NOMO-1 treated with DMSO at 0.1 percent for 48 hours (cell line): ENCODE data around the gene PLXNB2.
"Not testable (repeated sequence)": the region's sequence is repeated elsewhere in the genome, so short reads cannot be mapped to it uniquely, and the experiment has no call there.

Experiments used
- DNase-seq: peaks from one replicate; lab custom pipeline; 2025; ENCODE audit not compliant: unreplicated experiment; lab: John Stamatoyannopoulos, UW

PLXNB2 gene

DNA sequence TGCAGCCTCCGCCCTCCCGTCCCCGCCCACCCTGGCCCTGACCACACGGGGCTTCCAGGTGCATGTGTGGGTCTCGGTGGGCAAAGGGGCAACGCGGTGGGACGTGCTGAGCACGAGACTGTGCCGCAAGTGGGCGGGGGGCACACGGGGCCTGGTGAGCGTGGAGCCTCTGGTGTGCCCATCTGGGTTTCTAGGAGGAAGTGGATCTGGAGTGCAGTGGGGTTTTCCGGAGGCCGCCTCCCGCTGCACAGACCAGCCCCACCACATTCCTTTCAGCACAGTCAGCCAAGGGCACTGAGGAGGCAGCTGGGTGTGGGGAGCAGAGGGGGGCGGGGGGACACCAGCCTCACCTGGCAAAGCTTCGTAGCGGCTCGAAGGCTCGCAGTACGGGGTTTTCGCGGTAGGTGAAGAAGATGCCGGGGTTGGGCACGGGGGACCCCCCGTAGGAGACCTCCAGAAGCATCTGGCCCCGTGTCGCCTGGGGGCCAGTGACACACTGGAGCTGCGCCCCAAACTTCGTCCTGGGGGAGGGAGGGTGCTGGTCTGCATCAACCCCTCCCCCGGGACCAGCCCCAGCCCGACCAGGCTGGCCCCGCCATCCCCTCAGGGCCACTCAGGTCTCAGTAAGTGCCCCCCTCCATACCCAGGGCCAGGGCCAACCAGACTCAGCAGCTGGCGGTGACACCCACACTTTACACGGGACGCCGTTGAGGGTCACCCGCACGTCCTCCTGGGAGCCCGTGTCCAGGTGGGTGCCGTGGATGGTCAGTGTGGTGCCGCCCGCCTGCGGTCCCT is 24.9 kb downstream of the PLXNB2 start:
- DNase-seq, result no peak

DNA sequence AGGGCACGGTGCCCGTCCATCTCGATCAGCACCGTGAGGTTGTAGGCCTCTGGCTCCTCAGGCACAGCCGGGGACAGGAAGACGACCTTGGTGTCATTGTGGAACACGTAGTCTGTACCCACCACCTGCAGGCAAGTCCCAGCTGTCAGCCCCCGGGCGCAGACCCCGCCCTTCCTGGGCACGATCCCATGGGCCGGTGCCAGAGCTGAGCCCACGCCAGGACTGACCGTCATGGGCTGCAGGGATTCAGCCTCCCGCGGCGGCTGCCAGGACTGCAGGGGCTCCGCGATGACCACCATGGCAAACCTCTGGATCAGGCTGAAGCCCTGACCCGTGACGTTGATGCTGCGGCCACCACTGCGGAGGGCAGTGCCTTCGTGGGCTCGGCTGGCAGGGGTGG is 25.5 kb downstream of the PLXNB2 start:
- no peak for DNase-seq

GRCh38 chr22:50281384-50281760 is 26.1 kb downstream of the PLXNB2 start:
- DNase-seq, result no peak

DNA sequence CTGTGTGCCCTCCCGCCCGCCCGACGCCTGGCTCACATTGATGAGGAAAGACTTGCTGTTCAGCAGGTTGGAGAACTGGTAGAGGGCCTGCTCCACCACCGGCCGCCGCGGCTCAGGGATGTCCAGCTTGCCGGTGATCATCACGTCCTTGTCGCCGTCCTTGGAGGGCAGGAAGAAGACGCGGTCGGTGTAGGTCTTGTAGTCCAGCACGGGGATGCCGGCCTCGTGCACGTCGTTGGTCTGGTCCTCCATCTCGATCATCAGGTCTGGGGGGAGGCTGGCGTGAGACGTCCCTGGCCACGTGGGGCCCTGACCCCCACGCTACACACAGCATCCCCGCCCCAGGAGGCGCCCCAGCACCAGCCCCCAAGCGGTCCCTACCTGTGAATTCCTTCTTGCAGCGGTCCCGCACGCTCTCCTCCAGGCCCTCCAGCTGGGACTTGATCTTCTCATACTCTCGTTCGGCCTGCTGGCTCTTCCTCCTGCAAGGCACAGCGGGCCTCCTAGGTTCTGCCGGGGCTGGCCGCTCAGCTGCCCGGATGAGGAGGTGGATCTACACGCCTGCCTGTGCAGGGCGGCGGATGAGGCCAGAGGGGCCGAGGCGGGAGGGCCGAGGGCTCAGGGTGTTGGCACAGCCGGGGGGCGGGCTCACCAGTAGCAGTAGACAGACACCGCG is 26.6 kb downstream of the PLXNB2 start:
- no peak for DNase-seq

DNA sequence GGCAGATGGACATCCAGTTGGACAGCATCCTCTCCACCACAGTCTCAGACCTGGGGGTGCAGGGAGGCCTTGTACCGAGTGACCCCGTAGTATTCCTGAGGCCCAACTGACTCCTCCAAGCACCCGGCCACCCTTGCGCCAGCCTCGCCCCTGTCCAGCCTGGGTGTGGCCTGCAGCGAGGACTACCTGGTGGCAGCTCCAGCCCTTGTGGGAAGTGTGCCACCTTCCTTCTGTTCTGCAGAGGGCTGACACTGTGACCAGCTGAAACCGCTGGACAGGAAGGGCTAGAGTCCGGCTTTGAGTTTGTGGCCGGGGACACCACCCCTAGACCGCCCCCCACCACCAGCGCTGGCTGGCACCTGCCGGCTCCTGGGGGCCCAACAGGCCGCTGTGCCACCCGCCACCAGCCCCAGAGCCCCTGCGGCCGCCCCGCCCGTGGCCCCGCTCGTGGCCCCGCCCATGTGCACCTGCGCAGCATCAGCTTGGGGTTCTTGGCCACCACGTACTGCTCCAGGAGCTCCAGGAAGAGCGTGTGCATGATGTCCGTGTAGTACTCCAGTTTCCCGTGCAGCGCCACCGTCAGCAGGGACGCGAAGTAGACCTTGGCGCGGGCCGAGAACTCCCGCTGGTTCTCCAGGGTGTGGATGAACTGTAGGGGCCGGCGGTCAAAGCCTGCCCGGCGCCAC is 27.3 kb downstream of the PLXNB2 start:
- no peak for DNase-seq

GRCh38 chr22:50278956-50279619 is 28.4 kb downstream of the PLXNB2 start:
- DNase-seq, result no peak

GRCh38 chr22:50278461-50278860 is 29.0 kb downstream of the PLXNB2 start:
- no peak for DNase-seq

DNA sequence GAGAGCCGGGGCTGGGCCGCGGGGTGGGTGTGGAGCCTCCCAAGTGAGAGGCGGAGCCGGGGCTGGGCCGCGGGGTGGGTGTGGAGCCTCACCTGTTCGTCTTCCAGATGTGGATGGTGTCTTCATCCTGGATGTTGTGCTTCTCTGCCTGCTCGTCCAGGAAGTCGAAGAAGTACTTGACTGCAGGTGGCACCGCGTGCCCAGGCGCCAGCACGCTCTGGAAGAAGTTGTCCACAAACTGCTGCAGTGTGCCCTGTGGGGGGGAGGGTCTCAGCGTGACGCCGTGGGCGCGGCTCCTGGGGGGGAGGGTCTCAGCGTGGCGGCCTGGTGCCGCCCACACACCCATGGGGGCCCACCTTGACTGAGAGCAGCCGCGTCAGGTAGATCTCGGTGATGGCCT is 29.7 kb downstream of the PLXNB2 start:
- no peak for DNase-seq

- peak; percentile 19 for DNase-seq
Observed at GRCh38 chr22:50276143-50276542, 31.3 kb downstream of the PLXNB2 start.

GRCh38 chr22:50275181-50276055 is 32.0 kb downstream of the PLXNB2 start:
- no peak for DNase-seq

DNA sequence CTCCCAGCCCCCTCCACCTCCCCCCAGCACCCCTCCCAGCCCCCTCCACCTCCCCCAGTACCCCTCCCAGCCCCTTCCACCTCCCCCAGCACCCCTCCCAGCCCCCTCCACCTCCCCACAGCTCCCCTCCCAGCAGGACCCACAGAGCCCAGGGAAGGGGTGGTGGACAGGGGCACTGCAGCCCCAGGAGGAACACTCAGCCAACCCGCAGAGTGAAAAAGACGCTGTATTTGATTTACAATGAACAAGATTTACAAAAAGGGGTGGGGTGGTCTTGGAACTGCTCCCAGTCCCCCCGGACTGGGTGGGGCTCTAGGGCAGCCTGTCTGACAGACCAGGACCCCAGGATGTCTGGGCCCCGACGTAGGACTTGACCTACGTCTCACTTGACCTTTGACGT is 32.7 kb downstream of the PLXNB2 start:
- no peak for DNase-seq

DNA sequence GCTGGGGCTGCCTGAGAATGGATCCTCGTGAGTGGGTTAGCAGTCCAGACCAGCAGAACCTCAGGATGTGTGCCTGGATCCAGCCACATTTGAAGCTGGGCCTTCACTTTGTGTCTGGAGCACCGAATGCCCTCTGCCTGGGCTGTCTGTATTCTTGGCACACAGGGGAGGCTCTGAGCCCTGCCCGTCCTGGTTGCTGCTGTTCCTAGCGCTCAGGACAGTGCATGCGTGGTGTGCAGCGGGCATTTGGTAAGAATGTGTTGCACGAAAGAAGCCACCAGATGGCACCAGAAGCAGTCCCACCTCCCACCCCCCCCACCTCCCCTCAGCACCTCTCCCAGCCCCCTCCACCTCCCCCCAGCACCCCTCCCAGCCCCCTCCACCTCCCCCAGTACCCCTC is 33.1 kb downstream of the PLXNB2 start:
- peak; percentile 33 for DNase-seq

DNA sequence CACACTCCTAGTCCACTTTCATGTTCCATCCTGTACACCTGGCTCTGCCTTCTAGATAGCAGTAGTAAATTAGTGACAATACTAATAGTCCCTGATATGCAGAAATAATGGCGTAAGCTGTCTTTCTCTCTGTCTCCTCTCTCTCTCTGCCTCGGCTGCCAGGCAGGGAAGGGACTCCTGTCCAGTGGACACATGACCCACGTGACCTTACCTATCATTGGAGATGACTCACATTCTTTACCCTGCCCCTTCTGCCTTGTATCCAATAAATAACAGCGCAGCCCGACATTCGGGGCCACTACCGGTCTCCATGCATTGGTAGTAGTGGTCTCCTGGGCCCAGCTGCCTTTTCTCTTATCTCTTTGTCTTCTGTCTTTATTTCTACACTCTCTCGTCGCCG is 33.7 kb downstream of the PLXNB2 start:
- DNase-seq, result not testable (repeated sequence)

- DNase-seq, result not testable (repeated sequence)
Observed at GRCh38 chr22:50273352-50273751, 34.1 kb downstream of the PLXNB2 start.

- DNase-seq, result no peak
Observed at GRCh38 chr22:50272044-50272802, 35.2 kb downstream of the PLXNB2 start.

DNA sequence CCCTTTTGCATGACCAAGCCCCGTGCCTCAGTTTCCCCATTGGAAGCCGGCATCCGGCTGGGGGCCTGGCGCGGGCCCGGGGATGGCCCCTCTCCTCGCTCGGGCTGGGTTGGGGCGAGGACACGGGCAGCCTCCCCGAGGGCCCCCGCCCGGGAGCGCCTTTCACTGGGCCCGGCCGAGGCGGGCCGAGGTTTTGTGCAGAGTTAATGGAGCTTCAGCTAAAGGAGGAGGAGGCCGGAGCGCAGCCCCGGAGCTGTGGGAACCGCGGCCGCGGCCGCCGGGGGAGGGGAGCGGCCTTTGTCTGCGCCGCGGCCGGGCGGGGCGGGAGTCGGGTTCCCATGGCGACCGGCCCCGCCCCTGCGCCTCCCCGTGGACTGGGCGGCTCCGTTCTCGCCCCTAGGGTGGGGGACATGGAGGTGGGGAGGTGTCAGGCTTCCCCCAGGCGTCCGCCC is 35.9 kb downstream of the PLXNB2 start:
- DNase-seq, result peak; percentile 17

GRCh38 chr22:50270666-50271394 is 36.6 kb downstream of the PLXNB2 start:
- peak; percentile 40 for DNase-seq

- no peak for DNase-seq
Observed at GRCh38 chr22:50269970-50270665, 37.3 kb downstream of the PLXNB2 start, which contains the start of gene MAPK11. Gene MAPK11, minus strand, starts transcription at chr22:50270380. Its CDS starts 88 bp downstream, at chr22:50270292.
